K562 (cell line): Measurements from ENCODE around the gene GPR33. TPM values are rescaled to one million over a fixed set of nuclear protein-coding genes. Genes with fewer than 3 reads are reported as not detected.

ENCODE experiments used
- ATAC-seq: fragments of 200-7000 bp; cut with Tn5 transposase; 3 replicates; pipeline ENCODE4 v1.9.1; 2020; ENCODE audit warnings: moderate library complexity
- BruUV-seq: library from RNA; stranded (reverse); fragments of 400-500 nt; replicated peaks from 2 replicates; lab custom pipeline; 2021; lab: Mats Ljungman, UMichigan
- CTCF ChIA-PET: fragments of 300-600 bp; formaldehyde crosslinking; extraction: SDS; loops from one replicate; lab custom pipeline; 2021; ENCODE audit warnings: low intra/inter-chr PET ratio; lab: Yijun Ruan, JAX
- POLR2A ChIA-PET: fragments of 300-600, 350-650 bp; sonication (Branson Sonifier 250); formaldehyde crosslinking; extraction: SDS; loops from one replicate; lab custom pipeline; 2021; ENCODE audit warnings: antibody characterized with exemption, inconsistent platforms; lab: Yijun Ruan, JAX
- DNase-seq, 4 experiments: peaks; one replicate each; pipeline versions ENCODE4 v3.0.0 to v3.0.0-alpha.2; 2011 to 2018; ENCODE audit warnings: low spot score in 3 of 4, mixed read lengths in 3 of 4; ENCODE audit errors: extremely low read depth in 1 of 4
- FAIRE-seq: peaks from 2 replicates; lab custom pipeline; 2011; peaks lifted over from hg19 to GRCh38; lab: Jason Lieb, UNC
- H2AFZ ChIP-seq: 2 replicates; pipeline ENCODE4 v1.6.0; 2011; ENCODE audit warnings: low read depth, low read length, control low read depth, inconsistent platforms
- H3K27ac ChIP-seq: fragments of 200-600 bp; 3 replicates; pipeline ENCODE4 v1.8.0; 2011; ENCODE audit warnings: low read depth, mild to moderate bottlenecking, control low read depth, inconsistent platforms, low read length, moderate library complexity, mixed read lengths; ENCODE audit errors: extremely low read depth
- H3K27me3 ChIP-seq, 2 experiments: fragments of 300-600 bp in 1 of 2; 2 replicates in 1 of 2; 3 replicates in 1 of 2; pipeline versions ENCODE4 v1.6.0 to v1.8.0; 2011; ENCODE audit warnings: inconsistent platforms in 2 of 2, low read length in 2 of 2, mild to moderate bottlenecking in 1 of 2, mixed read lengths in 1 of 2, moderate library complexity in 1 of 2; ENCODE audit not compliant: control insufficient read depth in 2 of 2, insufficient read depth in 2 of 2
- H3K36me3 ChIP-seq: fragments of 300-600 bp; 3 replicates; pipeline ENCODE4 v1.8.0; 2011; ENCODE audit warnings: mild to moderate bottlenecking, low read length, inconsistent platforms; ENCODE audit not compliant: control insufficient read depth, insufficient read depth
- H3K4me1 ChIP-seq, 2 experiments: fragments of 200-600 bp in 1 of 2; replicated peaks in 1 of 2; 2 replicates in 1 of 2; 3 replicates in 1 of 2; pipeline versions ENCODE4 v1.5.1 to v1.8.0; 2011; ENCODE audit warnings: inconsistent platforms in 2 of 2, low read length in 2 of 2, mild to moderate bottlenecking in 1 of 2, mixed read lengths in 1 of 2, moderate library complexity in 1 of 2; ENCODE audit not compliant: control insufficient read depth in 2 of 2, insufficient read depth in 2 of 2
- H3K4me2 ChIP-seq: 2 replicates; pipeline ENCODE4 v1.6.1; 2011; ENCODE audit warnings: low read length, control low read depth, inconsistent platforms, mixed read lengths; ENCODE audit not compliant: insufficient read depth
- H3K4me3 ChIP-seq: fragments of 200-600 bp; sonication (generic), shearing (Covaris generic); 2 replicates; pipeline ENCODE4 v1.5.1; 2016; ENCODE audit warnings: control low read depth, inconsistent platforms
- H3K79me2 ChIP-seq: fragments of 200-600 bp; 3 replicates; pipeline ENCODE4 v1.8.0; 2011; ENCODE audit warnings: low read length, inconsistent platforms; ENCODE audit not compliant: control insufficient read depth, insufficient read depth
- H3K9ac ChIP-seq, 2 experiments: 2 replicates each; pipeline versions ENCODE4 v1.6.0 to v1.6.1; 2011; ENCODE audit warnings: low read depth in 2 of 2, low read length in 2 of 2, control low read depth in 1 of 2, inconsistent platforms in 1 of 2, mild to moderate bottlenecking in 1 of 2, mixed read lengths in 1 of 2; ENCODE audit not compliant: insufficient read depth in 1 of 2
- H3K9me1 ChIP-seq: one replicate; pipeline ENCODE4 v1.6.0; 2011; ENCODE audit warnings: inconsistent platforms, mild to moderate bottlenecking, low read length, moderate library complexity; ENCODE audit not compliant: control insufficient read depth, insufficient read depth
- H3K9me3 ChIP-seq: replicated peaks from 2 replicates; pipeline ENCODE4 v1.5.1; 2011; ENCODE audit warnings: low read depth, low read length, inconsistent platforms; ENCODE audit not compliant: control insufficient read depth, insufficient read depth
- H4K20me1 ChIP-seq: replicated peaks from 2 replicates; pipeline ENCODE4 v1.6.1; 2011; ENCODE audit warnings: low read length, inconsistent platforms, mixed read lengths; ENCODE audit not compliant: control insufficient read depth, insufficient read depth
- FOSL1 ChIP-seq: fragments of 200-800 bp; sonication (Bioruptor generic); conservative IDR thresholded peaks from 2 replicates; pipeline ENCODE4 v1.6.1; 2016; ENCODE audit warnings: missing genetic modification characterization, missing compliant biosample characterization
- NFIC ChIP-seq: fragments of 450-650 bp; IDR thresholded peaks from 2 replicates; pipeline ENCODE4 v1.6.1; 2017; ENCODE audit warnings: mild to moderate bottlenecking, inconsistent platforms
- NRF1 ChIP-seq, 2 experiments: fragments of 450-650 bp; IDR thresholded peaks in 1 of 2; conservative IDR thresholded peaks in 1 of 2; 2 replicates each; pipeline ENCODE4 v1.6.1; 2014; ENCODE audit warnings: mild to moderate bottlenecking in 2 of 2
- POLR2H ChIP-seq: IDR thresholded peaks from 2 replicates; pipeline ENCODE4 v1.6.1; 2016; ENCODE audit warnings: missing genetic modification characterization, low read depth, mild to moderate bottlenecking, control low read depth, missing compliant biosample characterization, moderate library complexity
- REST ChIP-seq, 2 experiments: fragments of 450-650 bp; formaldehyde crosslinking in 1 of 2; IDR thresholded peaks; 2 replicates each; pipeline versions ENCODE4 v1.4.0 to v1.6.1; 2014 to 2020; ENCODE audit warnings: mild to moderate bottlenecking in 2 of 2, borderline replicate concordance in 1 of 2, low read depth in 1 of 2
- ZKSCAN8 ChIP-seq: fragments of 200-800 bp; sonication (Bioruptor generic); IDR thresholded peaks from 2 replicates; pipeline ENCODE4 v1.6.1; 2016; ENCODE audit warnings: missing genetic modification characterization, missing compliant biosample characterization
- WGBS: fragments of 100-300 bp; shearing (Covaris generic); methylation state at CpG from one replicate; pipeline ENCODE4 v1.1.6; 2016; ENCODE audit warnings: low coverage, mixed read lengths; ENCODE audit not compliant: insufficient coverage; ENCODE audit errors: missing lambda C conversion rate; 5-methylcytosine and 5-hydroxymethylcytosine counted together
- in situ Hi-C: fragments of 300-500 bp; cut with MboI; formaldehyde crosslinking; loops from 4 replicates; pipeline ENCODE4 v1.15.0; 2018; ENCODE audit warnings: inconsistent platforms, mixed read lengths
- intact Hi-C: fragments of 100-400 bp; cut with micrococcal nuclease; formaldehyde crosslinking; loops from 2 replicates; pipeline ENCODE4 v1.14.2; 2022
- polyA plus RNA-seq, 8 experiments: library from polyadenylated mRNA; depleted of rRNA in 4 of 8; stranded (reverse) in 5 of 8; unstranded in 3 of 8; fragments of >200 nt; fragmentation: Nextera tagmentation in 2 of 8; fragmentation: Illumina TruSeq in 1 of 8; extraction: Ambion mirVana in 2 of 8; extraction: Trizol in 1 of 8; gene quantifications; 2 replicates each; pipeline versions ENCODE4 v1.2.1 to v1.2.3, GENCODE V29; 2011 to 2014; ENCODE audit warnings: inconsistent platforms in 1 of 8, missing spikeins in 1 of 8
- total RNA-seq, 7 experiments: library from RNA; depleted of rRNA in 6 of 7; stranded (reverse); fragments of >200 nt in 6 of 7; fragmentation: Illumina TruSeq in 2 of 7; extraction: Trizol in 2 of 7; gene quantifications; 2 replicates each; pipeline versions ENCODE4 v1.2.1 to v1.2.3, GENCODE V29; 2011 to 2021; ENCODE audit warnings: low replicate concordance in 1 of 7

Gene GPR33
- total and polyA plus RNA-seq, 9 of the 15 experiments (the other 6 are each of a cell fraction or from before 2014, with no cell fraction given) = not detected

- Histone ChIP-seq H3K9ac (peak overlapping the region in 1 of 2 experiments; percentile 63; a peak in 2 of 4 replicates), H3K4me1 (peaks cover 5 to 17% of the 10 kb centered on the region in 2 experiments; a peak in 4 of 5 replicates), H3K27ac (peak overlapping the region; percentile 44; the same call in 1 of the 3 replicates), H3K27me3 (no peaks in the 10 kb centered on the region), H3K4me2 (peak overlapping the region; percentile 65), H3K4me3 (peak overlapping the region; percentile 46), H3K36me3 (peaks cover 3% of the 10 kb centered on the region; the same call in 1 of the 3 replicates), H3K9me3 (no peaks in the 10 kb centered on the region), H2AFZ (peak overlapping the region; percentile 94), H3K79me2 (peaks cover 23% of the 10 kb centered on the region), H4K20me1 (no peaks in the 10 kb centered on the region), H3K9me1 (no peaks in the 10 kb centered on the region)
- no TSS peak for BruUV-seq
- ChIA-PET CTCF (no interaction called here), POLR2A (interaction anchor here (0.6 to 1.6 kb wide), 7 partner anchors 10 to 348 kb away, joined by 3 to 6 read pairs (median 4); partner anchors contain the start of gene HEATR5A)
- no peak for ATAC-seq
- DNase-seq = peak in 1 of 4 experiments; percentile 3
- peak; percentile 49 for FAIRE-seq
- 29% methylated on average over 11 of the region's 11 CpGs for WGBS
- intact Hi-C loops = no loop called here
- in situ Hi-C loops = no loop called here
- no peak for TF ChIP-seq REST (IDR thresholded peaks at IDR 0.05; ENCODE audit: borderline replicate concordance)
- no peak for TF ChIP-seq REST (CRISPR knock-in tag; IDR thresholded peaks at IDR 0.05; ENCODE audit: low read depth)
- peak; percentile 93 for TF ChIP-seq ZKSCAN8 (CRISPR knock-in tag)
- TF ChIP-seq FOSL1 (tag) = 0 out of 2 replicates have a peak, but pooled peaks have one; percentile 20
- TF ChIP-seq NRF1 (conservative IDR thresholded peaks at IDR 0.05 in 1 of 2, IDR thresholded peaks at IDR 0.05 in 1 of 2) = peak in 1 of 2 experiments; percentile 8; a peak in 3 of 4 replicates
- no peak for TF ChIP-seq NFIC
- peak; percentile 49 for TF ChIP-seq POLR2H (tag)
Observed at GRCh38 chr14:31457665-31458659, 29.9 kb downstream of the GPR33 start.
